ENCODE results near the gene EHD4.

Gene EHD4

DNA sequence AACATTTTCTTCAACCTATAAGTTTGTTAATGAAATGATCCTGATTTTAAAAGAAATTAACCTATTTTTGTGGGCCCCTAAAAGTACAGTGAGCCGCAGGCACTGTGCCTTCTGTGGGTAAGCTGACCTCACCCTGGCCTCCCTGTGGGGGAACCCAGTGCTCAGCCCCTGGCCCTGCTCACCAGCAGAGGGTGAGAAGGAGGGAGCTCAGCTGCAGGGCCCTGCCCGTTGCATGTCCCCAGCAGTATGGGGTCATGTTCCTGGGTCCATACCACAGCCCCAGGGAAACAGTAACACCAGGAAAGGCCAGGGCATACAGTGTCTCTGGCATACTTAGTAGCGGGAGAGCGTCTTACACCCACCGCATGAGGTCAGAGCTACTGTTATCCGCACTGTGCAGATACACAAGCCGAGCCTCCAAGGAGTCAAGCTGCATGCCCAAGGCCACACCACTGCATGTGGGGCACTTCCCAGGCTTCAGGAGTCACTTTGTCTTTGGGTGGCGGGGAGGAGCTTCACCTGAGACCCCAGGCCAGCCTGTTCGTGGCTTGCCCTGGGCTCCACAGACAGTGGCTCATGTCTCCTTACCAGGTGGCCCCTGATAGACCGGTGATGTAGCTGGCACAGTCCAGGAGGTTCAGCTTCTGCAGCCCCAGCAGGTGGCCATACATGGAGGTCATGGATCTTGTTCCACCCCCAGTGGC, 22.6 kb upstream of the EHD4 start:
- no peak for DNase-seq (ENCODE audit: low read depth in 2 of 2)

DNA sequence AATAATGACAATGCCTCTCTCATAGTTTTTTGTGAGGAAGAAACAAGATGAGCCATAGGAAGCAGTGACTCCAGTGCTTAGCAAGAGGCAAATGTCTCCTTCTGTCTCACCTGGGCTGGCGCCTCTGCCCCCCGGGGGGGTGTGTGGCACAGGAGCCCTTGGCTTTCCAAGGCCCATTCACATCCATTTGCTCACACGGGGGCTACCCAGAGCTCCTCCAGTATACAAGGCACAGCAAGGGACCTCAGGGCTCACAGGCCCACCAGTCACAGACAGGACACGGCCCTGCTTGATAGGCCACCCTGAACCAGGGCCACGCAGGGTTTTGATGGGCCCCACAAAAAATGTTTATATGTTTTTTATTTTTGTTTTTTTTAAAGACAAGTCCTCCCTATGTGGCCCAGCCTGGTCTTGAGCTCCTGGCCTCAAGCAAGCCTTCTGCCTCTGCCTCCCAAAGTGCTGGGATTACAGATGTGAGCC, 21.9 kb upstream of the EHD4 start:
- no peak for DNase-seq (ENCODE audit: low read depth in 2 of 2)

DNA sequence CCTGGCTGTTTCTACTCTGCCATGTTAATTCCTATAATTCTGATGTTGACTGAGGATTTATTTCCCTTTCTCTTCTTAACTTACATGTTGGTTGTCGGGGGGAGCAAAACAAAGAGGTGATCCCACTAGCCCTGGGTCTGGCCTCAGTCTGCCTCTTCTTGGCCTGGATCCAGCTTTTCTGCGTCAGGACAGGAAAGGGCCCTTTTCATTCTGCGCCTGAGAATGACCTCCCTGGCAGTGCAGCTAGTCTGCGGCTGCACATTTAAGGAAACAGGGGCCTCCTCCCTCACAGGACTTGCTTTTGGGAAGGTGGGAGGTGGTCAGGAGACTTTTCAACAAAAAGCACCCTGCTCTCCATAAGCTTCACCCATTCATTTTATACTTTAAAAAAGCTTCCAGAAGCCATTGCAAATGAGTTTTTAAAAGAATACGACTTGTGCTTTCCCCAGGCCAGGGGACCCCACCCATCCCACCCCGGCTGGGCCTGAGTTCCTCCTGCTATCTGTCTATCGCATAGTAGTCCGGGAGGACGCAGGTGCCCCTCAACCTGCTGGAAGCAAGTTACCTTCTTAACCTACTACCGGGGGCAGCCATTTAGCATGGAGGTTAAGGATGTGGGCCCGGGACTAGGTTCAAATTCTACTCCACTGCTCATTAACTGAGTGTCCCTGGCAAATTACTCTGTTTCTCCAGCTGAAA, 21.3 kb upstream of the EHD4 start:
- DNase-seq (ENCODE audit: low read depth in 2 of 2), result no peak

DNA sequence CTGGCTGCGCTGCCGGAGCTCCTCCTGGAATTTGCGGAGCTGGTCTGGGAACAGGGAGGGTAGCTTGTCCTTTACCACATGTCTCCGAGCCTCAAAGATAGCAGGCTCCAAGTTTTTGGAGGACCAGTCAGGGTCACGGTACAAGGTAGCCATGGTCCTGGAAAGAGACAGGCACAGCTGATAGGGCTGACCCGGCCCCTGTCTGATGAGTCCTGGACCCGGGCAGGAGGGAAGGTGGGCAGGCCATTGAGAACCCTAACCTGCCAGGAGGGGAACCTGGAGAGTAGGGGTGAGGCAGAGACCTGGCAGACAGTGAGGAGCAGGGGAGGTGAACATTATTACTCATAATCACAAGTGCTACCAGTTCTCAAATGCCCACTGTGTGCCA, 20.4 kb upstream of the EHD4 start:
- no peak for DNase-seq (ENCODE audit: low read depth in 2 of 2)

DNA sequence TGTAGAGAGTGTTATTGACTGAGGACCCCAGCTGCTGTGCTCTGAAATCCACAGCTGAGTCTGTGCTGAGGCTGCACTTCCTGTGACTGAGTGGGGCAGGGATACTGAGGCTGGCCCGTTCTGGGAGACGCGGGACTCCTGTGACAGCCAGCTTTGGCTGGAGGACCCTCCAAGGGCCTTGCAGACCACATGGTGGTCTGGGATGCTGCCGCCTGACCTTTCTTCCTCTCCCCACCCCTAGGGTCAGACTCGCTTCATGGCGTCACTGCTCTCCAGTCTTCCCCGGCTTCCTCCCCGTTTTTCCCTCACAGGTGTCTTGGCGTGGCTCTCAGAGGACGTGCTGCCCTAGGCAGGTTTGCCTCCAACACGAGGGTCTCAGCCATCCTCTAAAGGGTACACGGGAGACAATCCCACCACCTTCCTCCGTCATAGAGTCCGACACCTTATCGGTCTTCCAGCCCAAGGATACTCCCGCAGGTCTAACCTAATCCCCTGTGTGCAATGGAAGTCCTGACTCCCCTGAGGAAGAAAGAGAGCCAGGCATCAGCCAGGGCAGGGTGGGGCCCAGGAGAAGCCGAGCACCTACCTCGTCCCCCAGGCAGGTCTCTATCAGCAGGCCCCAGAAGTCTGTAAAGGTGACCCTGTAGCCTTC, 19.9 kb upstream of the EHD4 start:
- no peak for DNase-seq (ENCODE audit: low read depth in 2 of 2)

DNA sequence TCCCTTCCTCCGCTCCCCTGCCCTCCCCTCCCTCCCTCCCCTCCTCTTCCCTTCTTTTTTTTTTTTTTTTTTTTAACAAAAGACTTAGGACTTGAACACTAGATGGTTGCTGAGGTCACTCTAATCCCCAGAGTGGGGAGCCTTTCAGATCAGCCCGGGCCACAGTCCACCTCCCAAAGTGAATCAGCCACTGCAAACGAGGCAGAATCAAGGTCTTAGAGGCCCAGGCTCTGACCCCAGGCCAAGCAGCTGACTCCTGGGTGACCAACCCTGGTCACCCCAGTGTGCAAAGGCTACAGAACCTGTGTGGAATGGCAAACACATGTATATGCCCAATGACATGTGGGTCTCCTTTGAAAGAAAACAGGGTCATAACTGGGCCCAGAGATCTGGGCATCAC, 18.3 kb upstream of the EHD4 start:
- DNase-seq (ENCODE audit: low read depth in 2 of 2), result no peak

DNA sequence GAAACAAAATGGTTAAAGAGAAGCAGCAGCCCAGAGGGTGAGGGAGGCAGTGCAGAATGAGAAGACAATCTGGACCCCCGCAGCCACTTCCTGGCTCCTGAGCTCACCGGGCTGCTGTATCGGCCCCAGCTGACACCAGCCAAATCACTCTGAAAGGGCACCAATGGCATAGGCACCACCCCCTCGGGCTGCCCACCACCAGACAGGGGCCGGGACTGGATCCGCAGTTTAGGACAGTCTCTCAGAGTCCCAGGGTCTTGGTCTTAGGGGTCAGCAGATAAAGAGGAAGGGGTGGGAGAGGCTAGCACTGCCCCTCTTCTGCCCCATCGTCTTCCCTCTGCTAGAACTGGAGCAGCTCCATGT, 17.9 kb upstream of the EHD4 start:
- DNase-seq (ENCODE audit: low read depth in 2 of 2), result no peak

DNA sequence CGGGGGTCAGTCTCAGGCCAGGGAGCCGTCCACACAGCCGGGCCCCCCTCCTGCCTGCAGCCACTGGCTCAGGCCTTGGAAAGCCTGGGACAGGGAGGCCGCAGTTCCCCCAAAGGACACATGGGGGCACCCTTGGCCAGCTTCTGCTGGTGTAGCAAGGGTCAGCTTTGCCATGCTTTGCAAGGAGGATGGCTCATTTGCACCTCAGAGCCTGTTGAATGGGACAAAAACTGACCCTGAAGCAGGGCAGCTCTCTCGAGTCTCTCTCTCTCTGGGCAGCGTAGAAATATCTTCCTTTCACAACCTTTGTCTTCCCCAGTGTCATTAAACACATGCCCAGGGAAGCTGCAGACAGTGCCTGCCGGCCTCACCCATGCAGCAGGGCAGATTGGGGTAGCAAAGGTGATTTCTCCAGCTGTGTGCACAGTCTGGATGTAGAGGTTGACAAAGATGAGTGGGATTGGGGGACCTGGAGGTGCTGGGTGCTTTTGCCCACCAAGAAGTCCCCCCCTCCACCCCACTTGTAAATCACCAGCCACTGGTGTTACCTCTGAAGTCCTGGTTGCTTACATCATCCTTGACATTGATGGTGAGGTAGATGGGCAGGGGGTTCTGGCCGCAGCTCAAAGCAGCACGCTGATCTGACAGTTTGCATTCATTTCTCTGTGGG, 17.4 kb upstream of the EHD4 start:
- peak; percentile 78 to 89 for DNase-seq (ENCODE audit: low read depth in 2 of 2)

DNA sequence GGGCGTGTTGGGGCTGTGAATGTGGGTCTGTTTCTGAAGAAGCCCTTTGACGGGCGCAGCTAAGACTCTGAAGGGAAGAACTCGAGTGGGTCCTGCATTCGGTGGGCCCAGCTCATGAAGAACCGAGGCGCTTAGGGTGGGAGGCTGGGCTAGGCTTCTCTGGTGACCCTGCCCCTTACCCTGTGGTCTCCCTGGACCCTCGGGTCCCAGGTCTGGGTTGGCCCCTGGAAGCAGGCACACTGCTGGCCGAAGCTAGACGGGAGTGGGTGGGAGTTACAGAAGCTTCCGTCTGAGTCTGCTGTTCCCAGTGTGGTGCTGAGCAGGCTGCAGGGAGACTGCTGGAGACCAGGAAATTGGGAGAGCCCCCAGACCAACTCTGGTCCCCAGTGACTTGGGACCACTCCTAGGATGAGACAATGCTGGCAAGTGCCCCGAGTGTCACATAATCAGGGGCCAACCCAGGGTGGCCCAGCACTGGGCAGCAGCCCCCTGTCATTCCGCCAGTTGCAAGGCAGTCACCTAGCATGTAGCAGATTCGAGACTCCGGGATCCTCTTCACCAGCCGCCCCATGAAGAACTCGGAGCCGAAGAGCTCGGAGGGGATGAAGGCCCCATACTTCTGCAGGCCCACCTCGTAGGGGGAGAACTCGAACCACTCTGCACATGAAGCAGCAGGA, 16.7 kb upstream of the EHD4 start:
- DNase-seq (ENCODE audit: low read depth in 2 of 2), result no peak

DNA sequence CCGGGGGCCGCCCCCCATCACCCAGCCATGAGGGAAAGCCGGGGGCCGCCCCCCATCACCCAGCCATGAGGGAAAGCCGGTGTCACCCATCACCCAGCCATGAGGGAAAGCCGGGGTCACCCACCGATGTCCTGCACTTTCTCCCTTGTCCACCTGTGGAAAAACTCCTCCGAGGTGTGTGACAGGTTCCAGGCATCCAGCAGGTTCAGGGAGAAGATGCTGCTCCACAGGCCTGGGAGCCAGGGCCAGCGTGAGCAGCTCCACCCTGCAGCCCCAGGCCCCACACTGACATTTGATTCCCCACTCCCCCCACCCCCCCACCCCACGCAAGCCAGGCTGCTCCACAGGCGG, 15.5 kb upstream of the EHD4 start:
- DNase-seq (ENCODE audit: low read depth in 2 of 2), result no peak

DNA sequence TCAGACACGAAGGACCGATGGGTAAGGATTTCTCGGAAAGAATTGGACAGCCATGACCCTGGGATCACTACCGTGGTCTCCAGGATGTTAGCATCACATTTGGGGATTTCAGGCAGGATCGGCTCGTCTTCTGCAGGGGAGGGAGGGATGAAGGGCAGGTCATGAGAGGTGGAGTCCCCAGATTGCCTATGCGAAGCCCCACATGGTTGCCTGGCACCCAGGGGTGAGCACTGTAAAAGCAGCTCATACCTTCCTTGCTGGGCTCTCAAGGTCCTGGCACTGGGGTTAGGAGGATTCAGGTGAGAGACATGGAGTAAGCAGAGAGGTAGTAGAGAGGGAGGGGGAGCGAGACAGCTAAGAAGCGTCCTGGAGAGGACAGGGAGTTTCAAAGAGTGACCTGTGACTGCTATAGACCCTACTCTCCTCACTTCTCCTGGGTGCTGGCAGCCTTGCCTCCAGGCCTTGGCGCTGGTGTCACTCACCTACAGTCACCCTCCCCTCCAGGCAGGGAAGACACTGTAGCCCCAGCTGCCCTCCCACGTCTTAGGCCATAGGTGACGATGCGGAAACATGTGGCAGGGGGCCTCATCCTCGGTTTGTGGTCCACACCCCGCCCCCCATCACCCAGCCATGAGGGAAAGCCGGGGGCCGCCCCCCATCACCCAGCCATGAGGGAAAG, 15.0 kb upstream of the EHD4 start:
- DNase-seq (ENCODE audit: low read depth in 2 of 2), result no peak

DNA sequence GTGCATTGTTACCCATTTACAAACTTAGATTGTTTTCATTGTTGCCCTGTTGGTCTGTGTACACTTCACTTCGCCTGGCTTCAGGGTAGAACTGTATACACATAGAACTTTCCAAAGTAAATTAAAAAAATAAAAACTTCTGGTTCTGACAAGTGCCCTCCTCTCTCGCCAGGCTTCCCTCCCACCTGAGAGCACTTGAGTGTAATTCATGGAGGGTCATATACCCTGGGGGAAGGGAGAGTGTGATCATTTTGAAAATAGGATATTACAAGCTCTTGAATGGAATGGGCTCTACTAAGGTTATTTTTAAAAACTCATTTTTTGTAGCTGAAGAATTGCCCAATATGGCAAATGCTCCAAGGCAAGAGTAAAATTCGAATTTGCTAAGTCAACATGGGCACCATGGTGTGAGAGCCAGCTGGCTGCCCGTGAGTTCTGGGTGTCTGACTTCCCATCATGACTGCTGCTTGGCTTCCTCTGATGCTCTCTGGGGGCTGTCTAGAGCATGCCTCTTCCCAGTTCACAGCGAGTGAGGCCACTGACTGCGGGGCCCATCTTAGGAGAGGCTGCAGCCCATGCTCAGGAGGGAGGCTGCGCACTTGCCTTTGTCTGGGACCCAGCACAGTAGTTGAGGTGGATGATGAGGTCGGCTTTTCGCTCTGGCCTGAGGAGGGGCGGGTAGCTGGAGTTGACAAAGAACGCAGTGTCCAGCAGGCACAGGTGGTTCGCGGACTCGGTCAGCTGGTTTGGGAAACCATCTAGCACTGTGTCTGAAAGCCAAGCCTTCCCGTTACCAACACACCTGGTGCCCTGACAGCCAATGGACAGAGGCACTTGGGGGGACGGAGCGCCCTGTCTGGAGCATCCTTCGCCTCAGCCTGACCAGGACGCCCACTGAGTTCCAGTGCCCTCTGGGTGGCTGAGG, 13.1 kb upstream of the EHD4 start:
- no peak for DNase-seq (ENCODE audit: low read depth in 2 of 2)

DNA sequence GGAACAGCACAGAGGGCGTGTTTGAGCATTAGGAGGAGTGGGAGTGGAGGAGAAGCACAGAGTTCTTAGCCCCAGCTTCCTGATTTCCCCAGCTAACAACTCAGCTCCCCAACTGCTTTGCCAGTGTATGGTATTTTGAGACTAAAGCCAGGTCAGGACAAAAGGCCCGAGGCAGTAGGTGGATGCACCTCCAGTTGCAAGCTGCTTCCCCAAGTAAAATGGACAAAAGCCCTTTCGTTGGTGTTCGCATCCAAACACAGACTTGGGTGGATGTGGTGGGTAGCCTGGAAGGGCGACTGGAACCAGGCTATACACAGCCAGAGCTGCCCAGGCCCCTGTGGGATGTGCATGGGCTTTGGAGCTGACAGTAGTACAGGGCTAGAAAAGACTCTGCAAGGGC, 12.3 kb upstream of the EHD4 start:
- no peak for DNase-seq (ENCODE audit: low read depth in 2 of 2)

DNA sequence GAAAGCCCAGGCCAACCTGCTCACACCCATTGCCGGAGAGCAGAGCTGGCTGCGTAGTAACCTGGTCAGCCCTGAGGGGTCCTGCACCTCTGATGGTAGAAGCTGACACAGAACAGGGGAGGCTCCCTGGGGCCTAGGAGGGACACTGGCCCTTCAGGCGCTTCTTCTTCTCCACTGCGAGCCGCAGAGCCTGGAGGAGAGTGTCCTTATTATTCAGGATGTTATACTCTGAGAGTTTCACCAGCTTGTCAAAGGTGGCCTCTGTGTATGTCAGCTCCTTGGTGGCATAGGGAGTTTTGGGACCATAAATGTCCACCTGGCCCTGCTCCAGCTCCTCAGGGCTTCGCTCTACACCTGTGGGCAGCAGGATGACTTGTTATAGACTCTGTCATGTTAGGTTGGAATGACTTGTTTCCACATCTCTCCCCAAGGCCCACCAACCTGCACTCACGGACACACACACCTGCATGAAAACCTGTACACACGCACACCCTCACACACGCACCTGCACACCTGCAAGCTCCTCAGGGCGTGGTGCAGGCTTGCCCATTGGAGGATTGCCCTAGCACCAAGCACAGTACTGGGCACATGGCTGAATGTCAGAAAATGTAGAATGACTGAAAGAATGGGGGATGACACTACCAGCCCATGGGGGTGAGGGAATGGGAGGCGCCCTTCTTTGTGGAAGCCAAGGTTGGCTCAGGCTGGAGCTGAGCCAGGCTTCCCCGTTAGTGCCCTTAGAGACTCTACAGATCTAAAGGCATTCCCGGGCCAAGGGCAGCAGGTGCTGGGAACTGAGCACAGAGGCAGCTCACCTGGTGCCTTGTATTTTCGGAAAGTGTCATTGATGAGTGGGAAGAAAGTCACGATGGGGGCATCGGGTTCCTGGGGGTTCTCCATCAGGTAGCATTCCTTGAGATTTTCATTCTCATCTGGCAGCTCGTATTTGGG, 11.5 kb upstream of the EHD4 start:
- no peak for DNase-seq (ENCODE audit: low read depth in 2 of 2)

DNA sequence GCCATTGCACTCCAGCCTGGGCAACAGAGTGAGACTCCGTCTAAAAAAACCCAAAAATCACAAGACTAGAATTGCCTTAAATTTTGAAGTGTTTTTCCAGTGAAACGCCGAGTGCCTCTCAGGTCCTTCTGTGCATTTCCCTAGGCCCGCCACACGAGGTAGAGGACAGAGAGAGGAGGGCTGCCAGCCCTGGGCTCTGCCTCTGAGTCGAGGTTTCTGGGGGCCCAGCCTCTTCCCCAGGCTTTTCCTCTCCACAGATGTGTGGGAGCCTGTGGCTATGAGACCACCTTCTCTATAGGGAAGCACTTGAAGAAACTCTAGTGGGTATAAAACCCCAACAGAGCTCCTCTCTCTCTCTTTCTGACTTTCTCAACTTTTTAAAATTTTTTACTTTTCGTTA, 10.9 kb upstream of the EHD4 start:
- DNase-seq (ENCODE audit: low read depth in 2 of 2), result no peak

DNA sequence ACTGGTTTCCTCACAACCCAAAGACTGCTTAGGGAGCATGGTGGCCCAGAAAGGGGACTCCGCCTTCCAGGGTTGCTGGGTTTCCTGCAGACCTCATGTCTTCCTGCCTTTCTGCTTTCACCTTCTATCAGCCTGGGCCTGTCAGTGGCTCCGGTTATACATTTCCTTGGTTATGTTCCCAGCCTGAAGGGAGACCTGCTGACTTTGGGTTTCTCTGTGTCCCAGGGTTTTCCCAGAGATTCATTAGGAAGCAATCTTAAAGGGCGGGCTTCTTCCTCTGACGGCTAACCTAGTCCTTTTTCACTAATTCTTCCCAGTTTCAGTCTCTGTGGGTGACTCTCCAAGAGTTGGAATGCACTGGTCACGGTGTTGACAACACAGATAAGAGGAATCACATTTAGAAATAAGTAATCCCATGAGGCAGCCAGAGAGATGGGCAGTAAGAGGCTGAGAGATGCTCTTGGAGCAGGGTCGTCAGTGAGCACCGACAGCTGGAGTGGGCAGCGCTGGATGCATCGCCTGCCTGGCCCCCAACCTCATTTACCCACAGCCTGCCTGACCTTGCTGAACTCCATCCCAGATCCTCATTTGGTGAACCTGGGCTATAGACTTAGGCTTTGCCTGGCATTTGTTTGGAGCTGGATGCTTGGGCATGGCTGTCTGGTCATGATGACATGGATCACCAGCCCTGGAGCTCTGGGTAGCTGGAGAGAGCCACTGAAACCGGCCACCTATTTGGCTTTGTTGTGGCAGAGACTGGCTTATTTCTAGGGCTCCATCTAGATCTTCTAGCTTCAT, 10.0 kb upstream of the EHD4 start:
- no peak for DNase-seq (ENCODE audit: low read depth in 2 of 2)

DNA sequence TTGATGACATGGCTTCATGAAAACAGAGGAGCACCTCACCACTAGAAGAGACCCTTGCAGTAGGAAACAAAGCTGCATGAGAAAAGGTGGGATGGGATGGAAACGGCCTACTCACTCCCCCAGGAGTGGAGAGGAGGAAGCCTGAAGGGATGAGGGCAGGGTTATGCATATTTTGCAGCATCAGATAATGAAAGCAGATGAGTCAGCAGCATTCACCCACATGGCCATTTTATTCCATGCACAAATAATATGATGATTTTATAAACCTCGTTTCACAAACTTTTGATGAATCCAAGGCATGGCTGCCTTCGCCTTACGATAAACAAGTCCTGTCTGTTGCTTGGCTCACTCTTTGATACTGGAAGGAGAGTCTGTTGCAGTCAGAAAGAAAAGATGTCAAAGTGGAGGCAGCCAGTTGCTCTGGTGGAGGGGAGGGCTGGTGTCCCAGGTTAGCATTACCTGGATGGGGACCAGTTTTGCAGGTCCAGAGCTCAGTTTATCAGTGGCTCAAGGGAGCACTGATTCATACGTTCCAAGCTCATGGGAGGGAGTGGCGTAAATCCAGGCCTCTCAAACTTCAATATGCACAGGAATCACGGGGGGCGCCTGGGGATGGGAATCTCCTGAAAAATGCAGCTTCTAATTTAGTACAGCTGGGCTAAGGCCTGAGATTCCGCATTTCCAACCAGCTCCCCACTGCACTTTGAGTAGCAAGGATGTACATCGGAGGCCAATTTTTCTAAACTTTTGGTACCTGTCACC, 9.2 kb upstream of the EHD4 start:
- DNase-seq (ENCODE audit: low read depth in 2 of 2), result no peak

All from stimulated activated CD4-positive, alpha-beta T cell treated with anti-CD3 and anti-CD28 coated beads, Interleukin-12 subunit alpha, Interleukin-12 subunit beta, amount 100 ng/mL, for 24 hours (primary cell).